Astrocyte (in vitro differentiated cells and primary cell): ENCODE results near the gene ATAD2B. TPM values are rescaled to one million over a fixed set of nuclear protein-coding genes. Genes with fewer than 3 reads are reported as not detected.

Source experiments
- DNase-seq: peaks from one replicate; pipeline ENCODE4 v3.0.0-alpha.2; 2010; ENCODE audit warnings: low read depth
- FAIRE-seq: peaks from 2 replicates; lab custom pipeline; 2011; peaks lifted over from hg19 to GRCh38; lab: Jason Lieb, UNC
- H2AFZ ChIP-seq: 2 replicates; pipeline ENCODE4 v1.6.0; 2012; ENCODE audit warnings: low read depth, low read length, inconsistent platforms
- H3K27ac ChIP-seq: 2 replicates; pipeline ENCODE4 v1.5.1; 2011; ENCODE audit warnings: low read depth, low read length, inconsistent platforms
- H3K27me3 ChIP-seq: 2 replicates; pipeline ENCODE4 v1.6.0; 2011; ENCODE audit warnings: low read length, inconsistent platforms; ENCODE audit not compliant: insufficient read depth
- H3K36me3 ChIP-seq: 2 replicates; pipeline ENCODE4 v1.5.1; 2011; ENCODE audit warnings: low read length, inconsistent platforms; ENCODE audit not compliant: insufficient read depth
- H3K4me1 ChIP-seq: 2 replicates; pipeline ENCODE4 v1.5.1; 2011; ENCODE audit warnings: low read length, inconsistent platforms; ENCODE audit not compliant: insufficient read depth
- H3K4me2 ChIP-seq: 2 replicates; pipeline ENCODE4 v1.6.0; 2012; ENCODE audit warnings: low read length, inconsistent platforms
- H3K4me3 ChIP-seq: 2 replicates; pipeline ENCODE4 v1.5.1; 2011; ENCODE audit warnings: low read depth, mild to moderate bottlenecking, low read length, inconsistent platforms; ENCODE audit not compliant: insufficient read depth
- H3K79me2 ChIP-seq: 2 replicates; pipeline ENCODE4 v1.6.0; 2012; ENCODE audit warnings: mild to moderate bottlenecking, low read length, inconsistent platforms; ENCODE audit not compliant: insufficient read depth
- H3K9ac ChIP-seq: 2 replicates; pipeline ENCODE4 v1.6.0; 2012; ENCODE audit warnings: mild to moderate bottlenecking, low read length, inconsistent platforms
- H3K9me3 ChIP-seq: 2 replicates; pipeline ENCODE4 v1.5.1; 2012; ENCODE audit warnings: low read depth, mild to moderate bottlenecking, low read length, inconsistent platforms; ENCODE audit not compliant: insufficient read depth
- H4K20me1 ChIP-seq: 2 replicates; pipeline ENCODE4 v1.6.0; 2012; ENCODE audit warnings: low read length, inconsistent platforms; ENCODE audit not compliant: insufficient read depth
- H3K27ac Mint-ChIP-seq: one replicate; pipeline ENCODE4 v1.8.0; 2021; ENCODE audit warnings: mild to moderate bottlenecking, mixed read lengths; ENCODE audit not compliant: unreplicated experiment
- H3K27me3 Mint-ChIP-seq: one replicate; pipeline ENCODE4 v1.8.0; 2021; ENCODE audit warnings: low read depth, mixed read lengths; ENCODE audit not compliant: unreplicated experiment
- H3K36me3 Mint-ChIP-seq: one replicate; pipeline ENCODE4 v1.8.0; 2021; ENCODE audit warnings: low read depth, mixed read lengths; ENCODE audit not compliant: unreplicated experiment
- H3K4me1 Mint-ChIP-seq: one replicate; pipeline ENCODE4 v1.8.0; 2021; ENCODE audit warnings: low read depth, mixed read lengths; ENCODE audit not compliant: unreplicated experiment
- H3K4me3 Mint-ChIP-seq: one replicate; pipeline ENCODE4 v1.8.0; 2021; ENCODE audit warnings: mild to moderate bottlenecking, moderate library complexity, mixed read lengths; ENCODE audit not compliant: unreplicated experiment
- H3K9me3 Mint-ChIP-seq: one replicate; pipeline ENCODE4 v1.8.0; 2021; ENCODE audit warnings: mild to moderate bottlenecking, mixed read lengths; ENCODE audit not compliant: unreplicated experiment
- CTCF ChIP-seq: IDR thresholded peaks from 2 replicates; pipeline ENCODE4 v1.5.1; 2011; ENCODE audit warnings: low read depth, mild to moderate bottlenecking, inconsistent platforms, low read length, moderate library complexity; ENCODE audit not compliant: insufficient read depth
- EZH2 ChIP-seq: IDR thresholded peaks from 2 replicates; pipeline ENCODE4 v1.6.1; 2012; ENCODE audit warnings: mild to moderate bottlenecking, low read length, inconsistent platforms; ENCODE audit not compliant: insufficient read depth
- total RNA-seq: library from RNA; stranded (reverse); gene quantifications from 2 replicates; pipeline ENCODE4 v1.2.1, GENCODE V29; 2021

Gene ATAD2B
- total RNA-seq, 1 donor from 2014 or later, result 12.2 TPM

GRCh38 chr2:23826040-23826439, 100.9 kb downstream of the ATAD2B start:
- H3K9ac ChIP-seq, result no peak overlapping the region
- no peak overlapping the region for H3K4me3 Mint-ChIP-seq
- no peaks in the 10 kb centered on the region for H3K36me3 ChIP-seq
- H3K27ac Mint-ChIP-seq, result no peak overlapping the region
- H3K9me3 ChIP-seq, result no peaks in the 10 kb centered on the region
- no peaks in the 10 kb centered on the region for H4K20me1 ChIP-seq
- no peaks in the 10 kb centered on the region for H3K9me3 Mint-ChIP-seq
- H3K27me3 ChIP-seq, result no peaks in the 10 kb centered on the region
- DNase-seq, result no peak
- TF ChIP-seq EZH2 (no peak), CTCF (no peak)
- no peak overlapping the region for H3K4me3 ChIP-seq
- H3K4me1 ChIP-seq, result no peaks in the 10 kb centered on the region
- H3K27me3 Mint-ChIP-seq, result no peaks in the 10 kb centered on the region
- FAIRE-seq, result no peak
- no peak overlapping the region for H3K27ac ChIP-seq
- no peaks in the 10 kb centered on the region for H3K79me2 ChIP-seq
- H2AFZ ChIP-seq, result no peak overlapping the region
- H3K4me2 ChIP-seq, result no peak overlapping the region
- no peaks in the 10 kb centered on the region for H3K36me3 Mint-ChIP-seq
- H3K4me1 Mint-ChIP-seq, result peaks cover 11% of the 10 kb centered on the region

- H3K4me3 Mint-ChIP-seq, result no peak overlapping the region
- H3K27me3 Mint-ChIP-seq, result no peaks in the 10 kb centered on the region
- FAIRE-seq, result no peak
Measured at GRCh38 chr2:23824777-23825212, 102.1 kb downstream of the ATAD2B start.

More at GRCh38 chr2:23824777-23825212, 102.1 kb downstream of the ATAD2B start:
- Mint-ChIP-seq H3K36me3 (no peaks in the 10 kb centered on the region), H3K4me1 (peaks cover 11% of the 10 kb centered on the region), H3K27ac (peak overlapping the region; percentile 58), H3K9me3 (no peaks in the 10 kb centered on the region)
- no peak overlapping the region for H3K4me3 ChIP-seq
- no peaks in the 10 kb centered on the region for H3K36me3 ChIP-seq
- no peaks in the 10 kb centered on the region for H4K20me1 ChIP-seq
- no peaks in the 10 kb centered on the region for H3K4me1 ChIP-seq
- TF ChIP-seq EZH2, result no peak
- peak; percentile 77 for TF ChIP-seq CTCF
- H2AFZ ChIP-seq, result no peak overlapping the region
- no peaks in the 10 kb centered on the region for H3K79me2 ChIP-seq
- H3K9me3 ChIP-seq, result no peaks in the 10 kb centered on the region
- H3K9ac ChIP-seq, result peak overlapping the region; percentile 15
- no peaks in the 10 kb centered on the region for H3K27me3 ChIP-seq
- DNase-seq, result peak; percentile 15
- H3K4me2 ChIP-seq, result no peak overlapping the region
- no peak overlapping the region for H3K27ac ChIP-seq
